TTC549 (cell line): ENCODE measurements around the gene RIN3.

Source experiments
- FAIRE-seq: peaks from 2 replicates; lab custom pipeline; 2012; peaks lifted over from hg19 to GRCh38; lab: Jason Lieb, UNC

RIN3 gene

DNA sequence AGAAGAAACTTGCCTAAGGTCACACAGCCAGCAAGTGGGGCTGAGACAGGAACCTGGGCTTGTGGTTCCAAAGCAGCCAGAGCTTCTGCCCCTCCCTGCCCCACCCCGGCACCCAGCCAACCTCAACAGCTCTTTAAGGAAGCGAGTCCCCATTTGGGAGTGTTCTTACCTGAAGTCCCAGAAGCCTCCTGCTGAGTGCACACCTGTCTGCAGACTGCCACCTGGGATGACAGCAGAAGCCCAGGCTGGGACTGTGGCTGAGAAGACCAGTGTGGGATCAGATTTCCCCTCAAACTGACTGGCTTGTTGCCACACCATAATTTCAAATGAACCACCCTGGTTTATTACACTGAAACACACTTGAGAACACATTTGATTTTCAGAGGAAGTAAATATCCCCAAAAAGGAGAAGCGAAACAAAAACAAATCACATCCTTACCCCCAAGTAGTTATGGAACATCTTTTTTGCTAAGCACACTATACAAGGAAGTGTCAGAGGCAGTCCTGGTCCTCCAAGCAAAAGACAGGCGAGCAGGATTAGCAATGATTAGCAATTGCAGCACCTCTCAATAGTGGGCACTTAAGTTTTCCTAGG is 6.3 kb upstream of the RIN3 start:
- FAIRE-seq, result no peak

- no peak for FAIRE-seq
Observed at GRCh38 chr14:92510972-92511371, 2.6 kb upstream of the RIN3 start.

DNA sequence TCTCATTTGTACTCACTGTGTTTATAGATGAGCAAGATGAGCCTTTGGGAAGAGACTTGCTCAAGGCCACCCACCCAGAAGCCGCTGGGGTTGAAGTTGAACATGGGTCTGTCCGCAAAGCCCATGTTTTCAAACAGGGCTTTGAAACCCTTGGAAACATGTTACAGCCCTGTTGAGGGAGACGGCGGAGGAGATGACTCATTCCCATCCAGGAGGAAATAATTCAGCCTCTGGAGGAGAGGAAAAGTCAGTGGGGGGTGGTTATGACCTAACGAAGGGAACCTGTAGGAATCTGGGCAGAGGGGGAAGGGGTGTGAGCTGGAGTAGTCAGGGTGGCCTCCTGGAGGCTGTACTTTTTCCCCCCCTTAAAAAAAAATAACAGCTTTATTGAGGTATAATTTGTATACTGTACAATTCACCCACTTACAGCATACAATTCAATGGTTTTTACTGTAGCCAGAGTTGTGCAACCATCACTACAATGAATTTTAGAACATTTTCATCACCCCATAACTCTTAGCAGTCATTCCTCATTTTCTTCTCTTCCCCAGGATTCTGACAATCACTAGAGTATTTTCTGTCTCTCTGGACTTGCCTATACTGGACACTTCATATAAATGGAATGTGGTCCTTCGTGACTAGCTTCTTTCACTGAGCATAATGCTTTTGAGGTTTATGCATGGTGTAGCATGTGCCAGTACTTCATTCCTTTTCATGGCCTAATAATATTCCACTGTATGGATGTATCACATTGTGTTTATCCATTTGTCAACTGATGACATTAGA is 1.9 kb upstream of the RIN3 start:
- no peak for FAIRE-seq

DNA sequence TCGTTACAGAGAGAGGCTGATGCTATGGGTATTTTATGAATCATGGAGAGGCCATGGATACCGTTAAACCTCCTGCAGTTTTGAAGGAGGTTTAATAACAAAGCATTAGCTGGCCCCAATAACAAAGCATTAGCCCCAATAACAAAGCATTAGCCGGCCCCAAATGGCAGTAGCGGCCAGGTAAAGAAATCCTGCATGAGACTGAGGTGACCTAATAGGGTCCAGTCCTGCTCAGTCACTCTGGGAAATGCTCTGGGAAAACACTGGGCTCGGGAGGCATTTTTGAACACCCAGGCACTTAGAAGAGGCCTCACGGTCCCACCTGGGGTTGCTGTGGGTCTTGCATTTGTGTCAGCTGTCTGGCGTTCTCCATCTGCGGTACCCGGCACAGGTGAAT is 776 bp upstream of the RIN3 start:
- no peak for FAIRE-seq

DNA sequence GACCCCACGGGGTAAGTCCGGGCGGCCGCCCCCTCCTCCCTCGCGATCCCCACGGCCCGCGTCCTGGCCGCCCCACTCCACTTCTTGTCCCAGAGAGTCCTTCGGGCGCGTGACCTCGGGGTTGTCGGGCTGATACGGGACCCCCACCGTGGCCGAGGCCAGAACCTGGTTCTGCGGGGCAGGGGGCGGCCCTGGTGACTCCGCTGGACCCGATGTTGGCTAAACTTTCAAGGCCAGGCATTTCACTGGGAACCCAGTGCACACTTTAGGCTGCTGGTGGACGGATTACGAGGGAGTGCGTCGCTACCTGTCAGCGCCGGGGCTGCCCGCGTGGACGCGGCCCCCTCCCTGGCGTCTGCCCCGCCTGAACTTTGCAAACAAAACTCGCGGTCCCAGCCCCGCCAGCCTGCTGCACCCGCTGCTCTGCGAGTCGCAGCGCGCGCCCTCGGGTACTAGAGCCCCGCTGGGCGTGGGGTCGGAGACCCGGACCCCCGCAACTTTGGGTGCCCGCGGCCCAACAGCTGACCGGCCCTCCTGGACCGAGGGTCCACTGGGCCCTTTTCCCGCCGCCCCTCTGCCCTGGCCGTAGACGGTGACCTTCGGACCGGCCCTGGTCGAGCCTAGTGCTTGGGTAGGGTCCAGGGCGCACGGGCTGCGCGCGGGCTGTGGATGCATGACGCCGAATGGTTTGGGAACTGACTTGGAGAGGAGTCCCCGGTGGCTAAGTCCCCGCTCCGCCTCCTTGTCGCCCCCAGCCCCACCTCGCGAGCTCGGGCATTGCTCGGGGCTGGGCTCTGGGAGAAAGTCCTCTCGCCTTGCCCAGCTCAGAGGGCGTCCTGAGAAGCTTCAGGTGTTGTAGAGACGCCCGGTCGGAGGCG is 624 bp downstream of the RIN3 start:
- no peak for FAIRE-seq

- FAIRE-seq, result no peak
Observed at GRCh38 chr14:92514844-92515514, 1.4 kb downstream of the RIN3 start.

GRCh38 chr14:92515546-92516343 is 2.2 kb downstream of the RIN3 start:
- no peak for FAIRE-seq

GRCh38 chr14:92516344-92516965 is 2.9 kb downstream of the RIN3 start:
- no peak for FAIRE-seq

- no peak for FAIRE-seq
Observed at GRCh38 chr14:92516966-92517506, 3.5 kb downstream of the RIN3 start.

GRCh38 chr14:92517761-92518160 is 4.2 kb downstream of the RIN3 start:
- no peak for FAIRE-seq

GRCh38 chr14:92519246-92520101 is 5.9 kb downstream of the RIN3 start:
- FAIRE-seq, result no peak

- no peak for FAIRE-seq
Observed at GRCh38 chr14:92520102-92521057, 6.8 kb downstream of the RIN3 start.

DNA sequence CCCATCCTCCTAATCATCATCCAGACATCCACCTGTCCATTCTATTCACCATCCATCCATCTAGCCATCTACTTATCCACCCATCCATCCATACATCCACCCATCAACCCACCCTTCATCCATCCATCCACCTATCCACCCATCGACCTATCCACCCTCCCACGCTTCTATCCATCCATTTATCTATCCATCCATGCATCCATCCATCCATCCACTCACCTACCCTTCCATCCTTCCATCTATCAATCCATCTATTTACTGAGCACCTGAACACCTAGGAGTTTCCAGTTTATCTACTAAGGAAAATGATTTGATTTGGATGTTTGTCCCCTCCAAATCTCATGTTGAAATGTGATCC is 7.5 kb downstream of the RIN3 start:
- FAIRE-seq, result no peak

GRCh38 chr14:92523752-92524151 is 10.2 kb downstream of the RIN3 start:
- no peak for FAIRE-seq

DNA sequence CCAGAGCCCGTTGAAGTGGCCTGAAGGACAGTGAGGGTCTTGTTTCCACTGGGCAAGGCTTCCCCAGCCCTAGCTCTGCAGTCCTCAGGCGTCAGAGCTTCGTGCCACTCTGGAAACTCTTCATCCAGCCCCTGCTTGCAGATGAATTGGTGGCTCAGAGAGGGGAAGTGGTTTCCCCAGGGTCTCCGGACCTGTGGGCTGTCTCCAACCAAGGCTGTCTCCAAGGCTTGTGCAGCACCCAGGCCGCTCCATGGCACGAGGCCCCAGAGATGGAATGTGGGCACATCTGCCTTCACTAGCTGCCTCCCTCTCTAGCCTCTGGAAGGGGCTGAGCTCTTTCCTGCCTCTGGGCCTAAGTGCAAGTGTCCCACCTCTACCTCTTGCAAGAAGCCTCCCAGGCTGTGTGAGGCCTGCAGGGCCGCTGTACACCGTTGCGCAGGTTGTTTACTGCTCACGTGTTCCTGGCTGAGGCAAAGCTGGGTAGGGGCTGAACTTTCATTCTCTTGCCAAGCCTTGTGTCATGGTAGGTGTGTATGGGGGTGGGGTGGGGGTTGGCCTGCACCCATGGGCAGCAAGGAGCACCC is 11.1 kb downstream of the RIN3 start:
- no peak for FAIRE-seq

DNA sequence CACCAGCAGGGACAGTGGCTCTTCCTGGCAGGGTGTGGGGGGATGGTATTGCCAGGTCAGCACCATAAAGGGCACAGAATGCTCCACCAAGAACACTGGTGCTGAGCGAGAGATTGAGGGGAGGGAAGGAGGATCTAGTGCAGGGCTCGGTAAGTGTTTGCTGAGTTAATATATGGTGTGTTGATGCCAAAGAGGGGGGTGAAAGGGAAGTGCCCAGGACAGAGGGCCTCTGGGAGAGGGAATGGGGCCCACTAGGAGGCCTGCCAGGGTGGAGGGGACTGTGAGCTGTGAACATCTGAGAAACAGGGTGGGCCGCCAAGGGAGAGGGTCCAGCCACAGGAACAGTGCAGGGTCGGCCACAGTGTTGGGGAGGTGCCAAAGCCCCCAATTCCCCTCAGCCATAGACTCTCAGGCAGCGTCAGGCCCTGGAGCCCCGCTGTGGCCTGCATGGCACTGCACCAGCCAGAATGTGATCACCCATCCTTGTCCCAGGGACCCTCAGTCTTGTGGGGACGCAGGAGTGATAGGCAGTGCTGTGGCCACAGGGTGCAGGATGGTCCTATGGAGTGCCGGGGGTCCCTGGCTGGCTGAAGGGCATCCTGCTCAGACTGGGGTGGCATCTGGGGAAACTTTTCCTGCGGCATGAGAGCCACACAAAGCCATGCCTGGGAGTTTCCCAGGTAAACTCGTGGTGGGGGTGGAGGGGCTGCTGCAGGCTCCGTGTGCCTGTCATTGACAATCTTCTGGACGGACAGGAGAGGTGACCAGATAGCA is 11.9 kb downstream of the RIN3 start:
- FAIRE-seq, result no peak

DNA sequence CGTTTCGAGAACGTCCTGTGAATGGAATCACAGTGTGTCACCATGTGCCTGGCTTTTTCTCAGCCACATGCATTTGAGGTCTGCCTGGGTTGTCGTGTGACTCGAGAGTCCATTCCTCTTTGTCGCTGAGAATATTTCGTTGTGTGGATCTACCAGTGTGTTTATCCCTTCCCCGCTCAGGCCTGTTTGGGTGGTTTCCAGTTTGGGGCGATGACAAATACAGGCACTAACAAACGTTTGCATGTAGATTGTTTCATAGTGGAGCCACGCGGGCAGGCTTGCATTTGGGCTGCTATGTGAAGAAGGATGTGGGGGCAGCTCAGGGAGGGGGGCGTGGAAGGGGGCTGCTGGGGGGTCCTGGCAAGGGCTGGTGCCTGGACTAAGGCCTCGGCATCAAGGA is 14.1 kb downstream of the RIN3 start:
- no peak for FAIRE-seq
